Progenitor cell of endocrine pancreas (in vitro differentiated cells): ENCODE results near the gene MPPE1. TPM values are rescaled to one million over a fixed set of nuclear protein-coding genes. Genes with fewer than 3 reads are reported as not detected.

ENCODE experiments used
- DNase-seq: peaks from one replicate; pipeline ENCODE4 v3.0.0; 2021; ENCODE audit warnings: low spot score; ENCODE audit not compliant: unreplicated experiment
- H3K27ac Mint-ChIP-seq: 2 replicates; pipeline ENCODE4 v1.8.0; 2021; ENCODE audit warnings: mild to moderate bottlenecking, moderate library complexity, mixed read lengths
- H3K27me3 Mint-ChIP-seq: 2 replicates; pipeline ENCODE4 v1.8.0; 2021; ENCODE audit warnings: mixed read lengths
- H3K36me3 Mint-ChIP-seq: 2 replicates; pipeline ENCODE4 v1.8.0; 2022; ENCODE audit warnings: mixed read lengths; ENCODE audit not compliant: insufficient read depth
- H3K4me1 Mint-ChIP-seq: 2 replicates; pipeline ENCODE4 v1.8.0; 2021; ENCODE audit warnings: low read depth, mixed read lengths
- H3K4me3 Mint-ChIP-seq: 2 replicates; pipeline ENCODE4 v1.8.0; 2021; ENCODE audit warnings: low read depth, mild to moderate bottlenecking, moderate library complexity, mixed read lengths
- H3K9me3 Mint-ChIP-seq: 2 replicates; pipeline ENCODE4 v1.8.0; 2021; ENCODE audit warnings: low read depth, mixed read lengths
- CTCF ChIP-seq: fragments of 200-600 bp; sonication (generic); IDR thresholded peaks from one replicate; pipeline ENCODE4 v1.5.0; 2021; ENCODE audit warnings: antibody characterized with exemption, mild to moderate bottlenecking; ENCODE audit not compliant: unreplicated experiment
- total RNA-seq: library from RNA; stranded (reverse); gene quantifications from 2 replicates; pipeline ENCODE4 v1.2.1, GENCODE V29; 2021

Gene MPPE1
- total RNA-seq, 1 donor from 2014 or later, result 27.4 TPM

DNA sequence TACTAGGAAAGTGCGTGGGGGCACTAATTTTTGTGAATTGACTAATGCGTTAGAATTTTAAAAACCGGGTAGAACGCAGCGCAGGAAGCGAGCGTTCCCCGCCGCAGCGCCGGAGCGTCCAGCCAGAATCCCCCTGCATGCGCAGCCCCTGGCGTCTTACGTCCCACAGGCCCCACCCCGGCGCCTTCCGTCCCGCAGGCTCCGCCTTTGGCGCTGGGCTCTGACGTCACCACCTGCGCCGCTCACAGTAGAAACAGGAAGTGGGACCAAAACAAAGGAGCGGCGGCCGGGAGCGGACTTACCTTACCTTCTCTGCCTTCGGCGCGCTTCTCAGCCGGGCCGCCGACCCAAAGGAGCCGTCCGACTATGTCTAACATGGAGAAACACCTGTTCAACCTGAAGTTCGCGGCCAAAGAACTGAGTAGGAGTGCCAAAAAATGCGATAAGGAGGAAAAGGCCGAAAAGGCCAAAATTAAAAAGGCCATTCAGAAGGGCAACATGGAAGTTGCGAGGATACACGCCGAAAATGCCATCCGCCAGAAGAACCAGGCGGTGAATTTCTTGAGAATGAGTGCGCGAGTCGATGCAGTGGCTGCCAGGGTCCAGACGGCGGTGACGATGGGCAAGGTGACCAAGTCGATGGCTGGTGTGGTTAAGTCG, 56.8 kb downstream of the MPPE1 start, which contains the start of gene CHMP1B:
Gene CHMP1B (plus strand): TSS at position 268 of the 660 bp plus-strand sequence. CDS start 99 bp downstream, at position 367.
- Mint-ChIP-seq H3K27me3 (no peaks in the 10 kb centered on the region), H3K4me3 (peak within 1 kb of the TSS; percentile 99), H3K9me3 (no peaks in the 10 kb centered on the region), H3K27ac (peak within 1 kb of the TSS; percentile 100), H3K4me1 (peaks cover 22% of the 10 kb centered on the region), H3K36me3 (no peaks in the 10 kb centered on the region)
- peak; percentile 92 for DNase-seq
- TF ChIP-seq CTCF, result no peak

GRCh38 chr18:11850821-11851145, 57.3 kb downstream of the MPPE1 start:
- DNase-seq, result no peak
- H3K9me3 Mint-ChIP-seq, result no peaks in the 10 kb centered on the region
- no peak for TF ChIP-seq CTCF
- H3K36me3 Mint-ChIP-seq, result no peaks in the 10 kb centered on the region
- peaks cover 22% of the 10 kb centered on the region for H3K4me1 Mint-ChIP-seq
- H3K27ac Mint-ChIP-seq, result peak overlapping the region; percentile 100
- peak overlapping the region; percentile 99 for H3K4me3 Mint-ChIP-seq
- H3K27me3 Mint-ChIP-seq, result no peaks in the 10 kb centered on the region

DNA sequence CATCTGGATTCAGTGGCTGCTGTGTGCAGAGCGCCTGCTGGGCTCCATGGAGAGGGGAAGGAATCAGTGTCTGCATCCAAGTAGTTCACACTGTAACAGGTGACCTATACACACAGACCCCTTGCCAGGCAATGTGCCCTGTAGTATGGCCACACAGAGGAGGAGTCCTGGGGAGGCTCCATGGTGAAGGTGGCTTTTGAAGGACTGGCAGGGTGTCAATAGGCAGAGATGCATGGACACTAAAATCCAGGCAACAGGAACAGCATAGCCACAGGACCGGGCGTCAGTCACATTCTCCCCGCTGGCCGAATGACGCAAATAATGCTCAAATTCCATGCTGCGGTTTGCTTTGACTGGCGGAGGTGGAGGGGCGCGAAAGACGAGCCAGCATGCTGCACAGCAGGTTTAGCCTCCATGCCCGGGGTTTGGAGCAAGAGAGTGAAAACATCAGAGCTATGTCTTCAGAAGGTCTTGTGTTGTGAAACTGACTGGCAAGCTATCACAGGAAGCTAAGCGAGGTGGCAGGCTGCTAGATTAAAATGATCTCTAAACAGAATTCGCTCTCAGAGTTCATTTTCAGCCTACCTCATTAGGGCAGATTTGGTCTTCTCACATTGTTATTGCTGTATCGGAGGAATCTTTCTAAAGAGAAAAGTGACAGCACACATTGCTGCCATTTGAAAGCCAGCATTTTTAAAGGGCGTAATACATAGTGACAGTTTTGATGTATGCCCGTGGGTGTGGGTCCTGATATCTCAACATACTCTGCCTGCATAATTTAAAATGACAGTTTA, 58.1 kb downstream of the MPPE1 start:
- TF ChIP-seq CTCF, result no peak
- H3K27ac Mint-ChIP-seq, result peak overlapping the region; percentile 100
- no peak for DNase-seq
- H3K36me3 Mint-ChIP-seq, result no peaks in the 10 kb centered on the region
- no peaks in the 10 kb centered on the region for H3K27me3 Mint-ChIP-seq
- H3K4me3 Mint-ChIP-seq, result peak overlapping the region; percentile 99
- H3K9me3 Mint-ChIP-seq, result no peaks in the 10 kb centered on the region
- peaks cover 22% of the 10 kb centered on the region for H3K4me1 Mint-ChIP-seq

DNA sequence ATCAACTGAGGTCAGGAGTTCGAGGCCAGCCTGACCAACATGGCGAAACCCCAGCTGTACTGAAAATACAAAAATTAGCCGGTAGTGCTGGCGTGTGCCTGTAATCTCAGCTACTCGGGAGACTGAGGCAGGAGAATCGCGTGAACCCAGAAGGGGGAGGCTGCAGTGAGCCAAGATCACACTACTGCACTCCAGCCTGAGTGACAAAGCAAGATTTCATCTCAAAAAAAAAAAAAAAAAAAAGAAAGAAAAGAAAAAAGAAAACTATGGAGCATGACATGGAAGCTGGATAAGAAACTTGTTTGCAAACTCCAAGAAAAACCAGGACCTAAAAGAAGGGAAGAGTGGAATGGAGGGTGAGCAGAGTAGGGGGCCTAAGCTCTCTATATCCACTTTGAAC, 58.8 kb downstream of the MPPE1 start:
- Mint-ChIP-seq H3K36me3 (no peaks in the 10 kb centered on the region), H3K9me3 (no peaks in the 10 kb centered on the region), H3K27ac (no peak overlapping the region), H3K4me1 (peaks cover 22% of the 10 kb centered on the region), H3K4me3 (no peak overlapping the region), H3K27me3 (no peaks in the 10 kb centered on the region)
- no peak for TF ChIP-seq CTCF
- no peak for DNase-seq

DNA sequence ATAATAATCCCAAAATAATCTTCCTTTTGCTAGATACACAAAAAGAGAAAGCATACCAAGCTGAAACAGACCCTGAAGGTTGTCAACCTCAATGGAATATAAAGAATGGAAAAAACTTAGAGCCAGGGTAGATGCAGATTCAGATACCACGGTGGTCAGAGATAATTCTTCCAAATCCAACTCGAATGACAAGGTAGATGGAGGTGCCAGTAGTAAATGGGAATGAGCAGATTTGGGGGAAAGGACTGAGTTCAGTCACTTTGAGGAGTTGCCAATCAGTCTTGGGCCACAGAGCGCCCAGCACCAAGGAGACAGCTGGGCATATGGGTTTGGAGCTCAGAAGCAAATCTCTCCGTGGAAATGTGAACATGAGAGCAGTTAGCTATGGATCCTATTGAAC, 60.3 kb downstream of the MPPE1 start:
- no peak overlapping the region for H3K4me3 Mint-ChIP-seq
- no peak for TF ChIP-seq CTCF
- no peaks in the 10 kb centered on the region for H3K9me3 Mint-ChIP-seq
- H3K27me3 Mint-ChIP-seq, result no peaks in the 10 kb centered on the region
- H3K4me1 Mint-ChIP-seq, result peaks cover 16% of the 10 kb centered on the region
- no peak for DNase-seq
- H3K27ac Mint-ChIP-seq, result peak overlapping the region; percentile 53
- no peaks in the 10 kb centered on the region for H3K36me3 Mint-ChIP-seq
